Neural progenitor cell (in vitro differentiated cells): ENCODE data around the gene NRG3. TPM values are rescaled to one million over a fixed set of nuclear protein-coding genes. Genes with fewer than 3 reads are reported as not detected.
"Not testable (repeated sequence)": the region's sequence is repeated elsewhere in the genome, so short reads cannot be mapped to it uniquely, and the experiment has no call there.

Source experiments
- DNase-seq: peaks from one replicate; pipeline ENCODE4 v3.0.0-alpha.2; 2016; ENCODE audit warnings: low spot score
- H2AFZ ChIP-seq: fragments of 200-600 bp; sonication (generic); replicated peaks from 2 replicates; pipeline ENCODE4 v1.6.1; 2016; ENCODE audit warnings: antibody characterized with exemption
- H3F3A ChIP-seq: fragments of 200-600 bp; sonication (generic); 2 replicates; pipeline ENCODE4 v1.6.1; 2016; ENCODE audit warnings: antibody characterized with exemption, low read depth
- H3K27ac ChIP-seq: fragments of 200-600 bp; sonication (generic); 2 replicates; pipeline ENCODE4 v1.5.1; 2016; ENCODE audit warnings: mild to moderate bottlenecking
- H3K27me3 ChIP-seq: fragments of 200-600 bp; sonication (generic); 2 replicates; pipeline ENCODE4 v1.6.1; 2016; ENCODE audit warnings: mild to moderate bottlenecking, moderate library complexity
- H3K36me3 ChIP-seq: fragments of 200-600 bp; sonication (generic); 2 replicates; pipeline ENCODE4 v1.5.1; 2016
- H3K4me1 ChIP-seq: fragments of 200-600 bp; sonication (generic); 2 replicates; pipeline ENCODE4 v1.6.1; 2016; ENCODE audit warnings: mixed run types
- H3K4me2 ChIP-seq: fragments of 200-600 bp; sonication (generic); 2 replicates; pipeline ENCODE4 v1.6.1; 2016
- H3K4me3 ChIP-seq: fragments of 200-600 bp; sonication (generic); 2 replicates; pipeline ENCODE4 v1.5.1; 2016
- H3K79me2 ChIP-seq: fragments of 200-600 bp; sonication (generic); 2 replicates; pipeline ENCODE4 v1.6.1; 2016; ENCODE audit warnings: low read depth
- H3K9ac ChIP-seq: fragments of 200-600 bp; sonication (generic); 2 replicates; pipeline ENCODE4 v1.6.1; 2016
- H3K9me3 ChIP-seq: fragments of 200-600 bp; sonication (generic); 2 replicates; pipeline ENCODE4 v1.5.1; 2016; ENCODE audit warnings: low read depth
- H4K20me1 ChIP-seq: fragments of 200-600 bp; sonication (generic); 2 replicates; pipeline ENCODE4 v1.6.1; 2016; ENCODE audit warnings: low read depth
- H3K27ac Mint-ChIP-seq: 3 replicates; pipeline ENCODE4 v1.8.0; 2021; ENCODE audit warnings: mixed read lengths
- H3K27me3 Mint-ChIP-seq: 2 replicates; pipeline ENCODE4 v1.8.0; 2022; ENCODE audit warnings: low read depth, mild to moderate bottlenecking, inconsistent platforms, moderate library complexity, mixed read lengths; ENCODE audit not compliant: insufficient read depth
- H3K36me3 Mint-ChIP-seq: 3 replicates; pipeline ENCODE4 v1.8.0; 2021; ENCODE audit warnings: mixed read lengths
- H3K4me1 Mint-ChIP-seq: 3 replicates; pipeline ENCODE4 v1.8.0; 2021; ENCODE audit warnings: mixed read lengths
- H3K4me3 Mint-ChIP-seq: 3 replicates; pipeline ENCODE4 v1.8.0; 2021; ENCODE audit warnings: mild to moderate bottlenecking, moderate library complexity, mixed read lengths
- H3K9me3 Mint-ChIP-seq: 3 replicates; pipeline ENCODE4 v1.8.0; 2020; ENCODE audit warnings: mixed read lengths
- EZH2 ChIP-seq: fragments of 200-600 bp; sonication (generic); IDR thresholded peaks from 2 replicates; pipeline ENCODE4 v1.6.1; 2017; ENCODE audit warnings: antibody characterized with exemption, mild to moderate bottlenecking, moderate library complexity
- EZH2phosphoT487 ChIP-seq: fragments of 200-600 bp; sonication (generic); IDR thresholded peaks from 2 replicates; pipeline ENCODE4 v1.6.1; 2017; ENCODE audit warnings: antibody characterized with exemption
- total RNA-seq: library from RNA; depleted of rRNA; stranded (reverse); fragments of >200 nt; gene quantifications from 2 replicates; pipeline ENCODE4 v1.2.3, GENCODE V29; 2015; ENCODE audit warnings: low replicate concordance
- TF ChIP-seq, protein P1 (sequence below): fragments of 200-600 bp; sonication (generic); IDR thresholded peaks from 2 replicates; pipeline ENCODE4 v1.5.1; 2017; ENCODE audit warnings: antibody characterized with exemption, mild to moderate bottlenecking

NRG3 gene
- total RNA-seq, 1 donor from 2014 or later = 1.9 TPM

DNA sequence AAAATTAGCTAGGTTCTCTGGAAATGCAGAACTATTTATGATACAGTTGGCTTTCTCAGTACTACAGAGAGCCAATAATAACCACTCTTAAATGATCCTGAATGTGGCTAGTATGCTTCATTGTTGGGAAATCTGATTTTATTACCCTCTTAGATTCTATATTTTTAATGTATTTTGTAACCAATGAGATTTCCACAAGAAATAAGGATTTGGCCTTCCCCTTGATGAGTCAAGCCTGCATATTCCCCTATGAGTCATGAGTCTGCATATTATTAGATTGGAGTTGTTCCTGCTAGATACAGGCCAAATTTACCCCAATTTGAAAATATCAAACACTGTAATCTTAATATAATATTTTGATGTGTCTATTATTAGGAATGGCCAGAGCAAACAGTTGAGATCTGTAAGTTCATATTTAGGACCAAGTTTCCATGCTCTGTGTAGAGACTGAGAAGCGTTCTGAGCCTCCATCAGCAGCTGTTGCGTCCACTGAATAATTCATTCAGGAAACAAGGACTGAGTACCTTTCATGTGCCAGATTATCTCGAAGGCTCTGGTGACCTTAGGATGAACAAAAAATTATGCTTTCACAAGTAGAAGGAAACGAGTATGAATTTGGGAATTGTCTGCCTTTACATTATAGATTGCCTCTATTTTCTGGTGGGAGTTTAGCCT, 793.4 kb downstream of the NRG3 start:
- H3K36me3 Mint-ChIP-seq = no peaks in the 10 kb centered on the region
- H3K4me2 ChIP-seq = no peak overlapping the region
- no peak for DNase-seq

DNA sequence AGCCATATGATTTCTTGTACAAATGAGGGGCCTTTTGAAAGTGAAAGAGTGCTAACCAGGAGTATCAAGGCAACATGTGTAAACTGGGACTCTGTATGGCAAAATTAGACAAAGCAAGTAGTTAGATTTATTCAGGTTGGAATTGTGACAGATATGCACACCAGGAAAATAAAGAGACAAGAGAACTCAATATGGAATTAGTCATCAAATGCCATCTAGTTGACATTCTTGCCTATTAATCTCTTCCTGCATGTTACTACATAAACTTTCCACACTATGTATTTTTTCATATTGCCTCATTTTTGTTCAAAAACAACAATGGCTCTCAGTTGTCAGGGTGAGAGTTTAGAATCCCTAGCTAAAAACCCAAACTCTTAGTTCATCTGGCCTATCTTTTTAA, 799.0 kb downstream of the NRG3 start:
- no peaks in the 10 kb centered on the region for H3F3A ChIP-seq
- no peak overlapping the region for H3K9ac ChIP-seq
- H3K4me3 Mint-ChIP-seq = no peak overlapping the region
- H3K27ac ChIP-seq = no peak overlapping the region
- H3K9me3 ChIP-seq = no peaks in the 10 kb centered on the region
- no peaks in the 10 kb centered on the region for H3K36me3 Mint-ChIP-seq
- no peak overlapping the region for H2AFZ ChIP-seq
- H3K4me1 Mint-ChIP-seq = peaks cover 10% of the 10 kb centered on the region
- no peaks in the 10 kb centered on the region for H3K4me1 ChIP-seq
- H3K79me2 ChIP-seq = no peaks in the 10 kb centered on the region
- peaks cover 13% of the 10 kb centered on the region for H3K9me3 Mint-ChIP-seq
- DNase-seq = no peak
- no peak overlapping the region for H3K4me3 ChIP-seq
- H3K27me3 Mint-ChIP-seq = no peaks in the 10 kb centered on the region
- H3K27ac Mint-ChIP-seq = no peak overlapping the region
- H3K4me2 ChIP-seq = no peak overlapping the region
- no peaks in the 10 kb centered on the region for H4K20me1 ChIP-seq
- TF ChIP-seq, protein P1, sequence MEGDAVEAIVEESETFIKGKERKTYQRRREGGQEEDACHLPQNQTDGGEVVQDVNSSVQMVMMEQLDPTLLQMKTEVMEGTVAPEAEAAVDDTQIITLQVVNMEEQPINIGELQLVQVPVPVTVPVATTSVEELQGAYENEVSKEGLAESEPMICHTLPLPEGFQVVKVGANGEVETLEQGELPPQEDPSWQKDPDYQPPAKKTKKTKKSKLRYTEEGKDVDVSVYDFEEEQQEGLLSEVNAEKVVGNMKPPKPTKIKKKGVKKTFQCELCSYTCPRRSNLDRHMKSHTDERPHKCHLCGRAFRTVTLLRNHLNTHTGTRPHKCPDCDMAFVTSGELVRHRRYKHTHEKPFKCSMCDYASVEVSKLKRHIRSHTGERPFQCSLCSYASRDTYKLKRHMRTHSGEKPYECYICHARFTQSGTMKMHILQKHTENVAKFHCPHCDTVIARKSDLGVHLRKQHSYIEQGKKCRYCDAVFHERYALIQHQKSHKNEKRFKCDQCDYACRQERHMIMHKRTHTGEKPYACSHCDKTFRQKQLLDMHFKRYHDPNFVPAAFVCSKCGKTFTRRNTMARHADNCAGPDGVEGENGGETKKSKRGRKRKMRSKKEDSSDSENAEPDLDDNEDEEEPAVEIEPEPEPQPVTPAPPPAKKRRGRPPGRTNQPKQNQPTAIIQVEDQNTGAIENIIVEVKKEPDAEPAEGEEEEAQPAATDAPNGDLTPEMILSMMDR = no peak
- no peak for TF ChIP-seq EZH2
- no peak for TF ChIP-seq EZH2phosphoT487
- H3K36me3 ChIP-seq = no peaks in the 10 kb centered on the region
- no peaks in the 10 kb centered on the region for H3K27me3 ChIP-seq

More for the DNA sequence above, 793.4 kb downstream of the NRG3 start:
- Histone ChIP-seq H3K79me2 (no peaks in the 10 kb centered on the region), H3K4me1 (no peaks in the 10 kb centered on the region), H3K27ac (no peak overlapping the region), H3K36me3 (no peaks in the 10 kb centered on the region), H3K4me3 (no peak overlapping the region), H2AFZ (no peak overlapping the region), H3K27me3 (no peaks in the 10 kb centered on the region), H3F3A (no peaks in the 10 kb centered on the region), H4K20me1 (no peaks in the 10 kb centered on the region), H3K9me3 (no peaks in the 10 kb centered on the region), H3K9ac (no peak overlapping the region)
- no peak overlapping the region for H3K27ac Mint-ChIP-seq
- H3K4me3 Mint-ChIP-seq = no peak overlapping the region
- peaks cover 1% of the 10 kb centered on the region for H3K4me1 Mint-ChIP-seq
- no peaks in the 10 kb centered on the region for H3K9me3 Mint-ChIP-seq
- TF ChIP-seq EZH2 = no peak
- TF ChIP-seq, protein P1 = no peak
- no peak for TF ChIP-seq EZH2phosphoT487
- no peaks in the 10 kb centered on the region for H3K27me3 Mint-ChIP-seq

DNA sequence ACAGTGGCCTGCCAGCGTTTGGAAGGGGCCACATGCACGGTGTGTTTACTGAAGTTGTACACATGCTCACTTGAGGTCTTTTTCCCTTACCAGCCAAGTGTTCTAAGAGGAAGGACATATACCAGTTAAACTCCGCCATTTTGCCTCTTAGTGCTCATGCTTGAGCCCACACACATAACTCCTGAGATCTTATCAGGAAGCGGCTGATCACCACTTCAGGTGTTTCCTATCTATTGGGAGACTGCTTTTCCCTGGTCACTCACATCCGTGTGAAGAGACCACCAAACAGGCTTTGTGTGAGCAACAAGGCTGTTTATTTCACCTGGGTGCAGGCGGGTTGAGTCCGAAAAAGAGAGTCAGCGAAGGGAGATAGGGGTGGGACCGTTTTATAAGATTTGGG, 802.9 kb downstream of the NRG3 start:
- not testable (repeated sequence) for H3K79me2 ChIP-seq, H3K27me3 ChIP-seq, H3K27ac ChIP-seq, H3K4me3 ChIP-seq, H3K36me3 Mint-ChIP-seq, H3K27ac Mint-ChIP-seq, H3K27me3 Mint-ChIP-seq, DNase-seq, H4K20me1 ChIP-seq, H3K4me1 ChIP-seq, H3K4me1 Mint-ChIP-seq, H3K9me3 ChIP-seq, H3K9ac ChIP-seq, H3K4me3 Mint-ChIP-seq, H3K36me3 ChIP-seq, H3F3A ChIP-seq, H3K4me2 ChIP-seq, H2AFZ ChIP-seq
- peaks cover 13% of the 10 kb centered on the region for H3K9me3 Mint-ChIP-seq

DNA sequence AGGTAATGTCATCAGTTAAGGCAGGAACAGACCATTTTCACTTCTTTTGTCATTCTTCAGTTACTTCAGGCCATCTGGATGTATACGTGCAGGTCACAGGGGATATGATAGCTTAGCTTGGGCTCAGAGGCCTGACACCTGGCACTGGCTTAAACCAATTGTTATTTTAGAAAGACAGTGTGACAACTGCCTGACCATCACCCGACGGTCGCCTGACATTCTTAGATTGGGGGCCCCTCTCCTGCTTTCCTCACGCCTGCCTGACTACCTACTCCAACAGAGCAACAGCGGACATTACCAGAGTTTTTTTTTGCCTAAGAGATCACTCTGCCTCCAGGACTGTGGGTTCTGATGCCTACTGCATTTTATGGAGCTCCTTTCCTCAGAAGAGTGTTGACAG, 803.5 kb downstream of the NRG3 start:
- not testable (repeated sequence) for H3K27me3 Mint-ChIP-seq, H3K36me3 ChIP-seq, H3K79me2 ChIP-seq, H3K4me1 ChIP-seq, H3K9ac ChIP-seq, DNase-seq, H3K36me3 Mint-ChIP-seq, H3K4me3 Mint-ChIP-seq, H3K9me3 ChIP-seq, H2AFZ ChIP-seq, H3K27me3 ChIP-seq, H3K4me3 ChIP-seq, H3K4me1 Mint-ChIP-seq, H3F3A ChIP-seq, H4K20me1 ChIP-seq, H3K4me2 ChIP-seq, H3K27ac ChIP-seq, H3K27ac Mint-ChIP-seq
- peaks cover 13% of the 10 kb centered on the region for H3K9me3 Mint-ChIP-seq
